ENCODE measurements around the gene HMCES.

The HMCES gene

DNA sequence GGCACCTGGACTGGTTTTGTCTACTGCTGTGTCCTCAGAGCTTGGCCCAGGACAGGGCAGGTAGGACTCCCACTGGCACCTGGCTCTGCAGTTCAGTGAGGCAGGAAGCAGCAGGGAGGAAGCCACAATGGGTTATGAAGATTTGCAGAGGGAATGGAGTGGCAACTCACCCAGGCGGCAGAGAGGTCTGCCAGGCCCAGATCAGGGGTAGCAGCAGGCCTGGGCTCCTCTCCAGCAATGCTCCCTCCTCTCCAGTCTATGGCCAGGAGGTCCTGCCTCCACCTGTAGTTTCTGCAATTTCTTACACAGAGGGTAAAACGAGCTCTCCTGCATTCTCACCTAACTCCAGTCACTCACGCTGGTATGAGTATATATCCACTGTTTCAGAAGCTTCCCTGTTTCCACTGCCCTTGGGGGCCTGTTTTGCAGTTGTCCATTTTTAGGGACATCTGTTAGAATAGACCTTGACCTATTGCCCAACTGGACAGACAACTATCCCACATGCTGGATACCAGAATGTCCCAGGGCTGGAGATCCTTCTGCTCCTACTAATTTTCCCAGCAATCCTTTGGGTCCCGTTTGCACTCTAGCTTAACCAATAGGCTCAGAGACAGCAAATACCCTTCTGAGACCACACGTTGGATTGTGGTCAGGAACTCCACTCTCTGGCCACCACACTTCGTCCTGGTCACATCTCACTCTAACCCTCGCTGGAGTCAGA is 35.2 kb downstream of the HMCES start:
- DNase-seq (ENCODE audit: low spot score) = no peak
- TF ChIP-seq, protein P1, sequence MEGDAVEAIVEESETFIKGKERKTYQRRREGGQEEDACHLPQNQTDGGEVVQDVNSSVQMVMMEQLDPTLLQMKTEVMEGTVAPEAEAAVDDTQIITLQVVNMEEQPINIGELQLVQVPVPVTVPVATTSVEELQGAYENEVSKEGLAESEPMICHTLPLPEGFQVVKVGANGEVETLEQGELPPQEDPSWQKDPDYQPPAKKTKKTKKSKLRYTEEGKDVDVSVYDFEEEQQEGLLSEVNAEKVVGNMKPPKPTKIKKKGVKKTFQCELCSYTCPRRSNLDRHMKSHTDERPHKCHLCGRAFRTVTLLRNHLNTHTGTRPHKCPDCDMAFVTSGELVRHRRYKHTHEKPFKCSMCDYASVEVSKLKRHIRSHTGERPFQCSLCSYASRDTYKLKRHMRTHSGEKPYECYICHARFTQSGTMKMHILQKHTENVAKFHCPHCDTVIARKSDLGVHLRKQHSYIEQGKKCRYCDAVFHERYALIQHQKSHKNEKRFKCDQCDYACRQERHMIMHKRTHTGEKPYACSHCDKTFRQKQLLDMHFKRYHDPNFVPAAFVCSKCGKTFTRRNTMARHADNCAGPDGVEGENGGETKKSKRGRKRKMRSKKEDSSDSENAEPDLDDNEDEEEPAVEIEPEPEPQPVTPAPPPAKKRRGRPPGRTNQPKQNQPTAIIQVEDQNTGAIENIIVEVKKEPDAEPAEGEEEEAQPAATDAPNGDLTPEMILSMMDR (IDR thresholded peaks at IDR 0.05; ENCODE audit: extremely low read depth, insufficient read depth, missing control alignments) = no peak
- in situ Hi-C loops (cut with MboI; ENCODE audit: low pct_unique_long_range_greater_than_20kb, low sequenced_read_pairs, unreplicated experiment) = no loop called here

DNA sequence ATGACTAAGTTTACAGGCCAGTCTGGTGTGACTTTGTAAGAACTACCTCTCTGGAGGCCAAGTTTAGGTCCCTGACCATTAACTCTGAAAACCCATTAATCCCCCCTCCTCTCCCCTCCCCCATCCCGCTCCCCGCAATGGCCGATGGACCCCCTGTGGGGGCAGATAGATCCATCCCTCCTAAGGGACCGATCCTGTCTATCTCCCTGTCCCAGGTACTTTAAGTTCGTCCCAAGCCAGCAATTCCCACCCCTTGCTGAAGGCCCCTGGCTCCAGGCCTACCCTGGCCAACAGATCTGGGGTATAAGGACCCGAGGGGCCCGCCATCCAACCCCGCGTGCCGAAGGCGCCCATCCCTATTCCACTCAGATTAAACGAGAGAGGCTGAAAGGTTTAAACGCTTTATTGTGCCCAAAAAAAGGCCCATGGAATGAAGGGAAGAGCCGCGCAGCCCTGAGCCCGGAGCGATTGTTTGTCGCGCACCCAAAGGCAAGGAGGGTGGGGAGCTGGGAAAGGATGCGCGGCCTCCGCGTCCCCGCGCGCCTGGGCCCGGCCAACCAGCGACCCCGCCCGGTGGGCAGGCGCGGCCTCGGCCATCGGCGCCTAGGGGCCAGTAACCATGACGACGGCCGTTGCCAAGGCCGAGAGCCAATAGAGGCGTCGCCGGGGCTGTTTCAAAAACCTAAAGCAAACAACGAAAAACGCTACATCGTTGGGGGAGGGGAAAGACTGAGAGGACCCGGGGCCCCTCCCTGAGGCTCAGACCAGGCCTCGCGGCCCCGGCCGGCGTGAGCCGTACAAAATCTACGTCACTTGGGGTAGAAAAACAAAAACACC is 35.9 kb downstream of the HMCES start:
- in situ Hi-C loops (cut with MboI; ENCODE audit: low pct_unique_long_range_greater_than_20kb, low sequenced_read_pairs, unreplicated experiment) = no loop called here
- TF ChIP-seq, protein P1 (IDR thresholded peaks at IDR 0.05; ENCODE audit: extremely low read depth, insufficient read depth, missing control alignments) = peak; percentile 47
- DNase-seq (ENCODE audit: low spot score) = peak; percentile 92

DNA sequence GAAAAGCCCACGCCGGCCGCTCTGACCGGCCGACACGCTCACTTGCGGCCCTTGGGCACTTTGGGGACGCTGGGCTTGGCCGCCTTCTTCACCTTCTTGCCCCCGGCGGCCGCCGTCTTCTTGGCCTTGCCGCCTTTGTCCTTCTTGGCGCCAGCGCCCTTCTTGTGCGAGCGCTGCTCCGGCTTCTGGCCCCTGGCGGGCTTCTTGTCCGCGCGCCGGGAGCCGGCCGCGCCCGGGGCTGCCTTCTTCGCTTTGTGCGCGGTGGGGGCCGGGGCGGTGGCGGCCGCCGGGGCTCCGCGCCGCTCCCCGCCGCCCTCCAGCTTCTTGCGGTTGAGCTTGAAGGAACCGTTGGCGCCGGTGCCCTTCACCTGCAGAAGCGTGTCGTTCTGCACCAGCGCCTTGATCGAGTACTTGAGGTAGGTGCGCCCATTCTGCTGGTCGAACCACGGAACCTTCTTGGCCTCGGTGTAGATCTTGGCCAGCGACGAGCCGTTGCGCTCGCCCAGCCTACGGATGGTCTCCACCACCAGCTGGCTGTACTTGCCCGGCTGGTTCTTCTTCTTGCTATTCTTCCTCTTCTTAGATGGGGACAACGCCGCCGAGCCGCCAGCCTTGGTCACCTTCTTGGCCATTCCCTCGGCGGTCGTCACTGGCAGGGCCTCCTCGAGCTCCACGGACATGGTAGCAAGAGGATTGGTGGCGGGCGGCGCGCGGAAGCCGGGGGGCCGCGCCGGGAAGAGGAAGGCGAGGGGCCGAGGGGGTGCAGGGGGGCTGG is 36.7 kb downstream of the HMCES start:
- TF ChIP-seq, protein P1 (IDR thresholded peaks at IDR 0.05; ENCODE audit: extremely low read depth, insufficient read depth, missing control alignments) = no peak
- DNase-seq (ENCODE audit: low spot score) = peak; percentile 55
- in situ Hi-C loops (cut with MboI; ENCODE audit: low pct_unique_long_range_greater_than_20kb, low sequenced_read_pairs, unreplicated experiment) = no loop called here

DNA sequence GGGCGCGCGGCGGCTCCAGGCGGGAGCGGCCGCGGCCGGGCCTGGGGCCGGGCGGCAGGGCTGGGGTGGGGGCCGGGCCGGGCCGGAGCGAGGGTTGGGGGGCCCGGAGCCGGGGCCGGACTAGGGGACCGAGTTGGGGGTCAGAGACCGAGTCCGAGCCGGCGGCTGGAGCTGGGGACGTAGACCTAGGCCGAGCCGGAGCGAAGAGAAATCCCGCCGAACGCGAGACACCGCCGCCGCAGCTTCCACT is 37.3 kb downstream of the HMCES start:
- DNase-seq (ENCODE audit: low spot score) = no peak
- TF ChIP-seq, protein P1 (IDR thresholded peaks at IDR 0.05; ENCODE audit: extremely low read depth, insufficient read depth, missing control alignments) = no peak
- in situ Hi-C loops (cut with MboI; ENCODE audit: low pct_unique_long_range_greater_than_20kb, low sequenced_read_pairs, unreplicated experiment) = no loop called here

DNA sequence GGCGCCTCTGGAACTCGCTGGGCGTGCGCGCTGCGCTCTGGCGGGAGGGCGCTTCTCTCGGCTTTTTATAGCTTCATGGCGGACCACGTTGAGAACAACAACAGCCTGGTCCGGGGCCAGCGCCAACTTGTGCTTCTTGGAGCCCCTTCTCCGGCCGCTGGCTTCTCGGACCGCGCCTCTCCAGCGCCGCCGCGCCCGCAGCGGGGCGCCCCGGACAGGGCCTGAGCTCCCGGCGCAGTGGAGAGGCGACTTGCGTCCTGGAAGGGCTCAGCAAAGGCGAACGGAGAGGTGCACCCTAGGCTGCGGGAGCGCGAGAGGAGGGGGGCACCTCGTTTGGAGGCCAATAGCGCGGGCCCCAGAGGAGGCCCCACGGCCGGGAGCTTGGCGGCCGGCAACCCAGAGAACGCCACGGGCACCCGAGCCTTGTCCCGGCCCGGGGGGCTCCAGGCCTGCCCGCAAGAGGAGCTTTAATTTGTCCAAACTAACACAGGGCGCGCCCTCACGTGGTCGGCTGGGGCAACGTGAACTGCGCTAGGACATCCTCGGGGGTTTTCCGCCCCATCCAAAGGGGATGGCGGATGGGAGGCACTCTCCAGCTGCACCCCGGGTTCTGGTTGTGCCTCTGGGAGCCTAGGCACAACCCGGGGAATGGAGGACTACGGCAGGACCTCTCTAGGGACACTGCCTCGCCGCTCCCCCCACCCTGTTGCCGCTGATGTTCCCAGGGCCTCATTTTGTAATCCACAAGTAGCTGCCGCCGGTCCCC is 37.8 kb downstream of the HMCES start:
- in situ Hi-C loops (cut with MboI; ENCODE audit: low pct_unique_long_range_greater_than_20kb, low sequenced_read_pairs, unreplicated experiment) = no loop called here
- TF ChIP-seq, protein P1 (IDR thresholded peaks at IDR 0.05; ENCODE audit: extremely low read depth, insufficient read depth, missing control alignments) = peak; percentile 82
- peak; percentile 93 for DNase-seq (ENCODE audit: low spot score)
